ENCODE results near the gene GPR183. TPM values are rescaled to one million over a fixed set of nuclear protein-coding genes. Genes with fewer than 3 reads are reported as not detected.

The GPR183 gene
- total and polyA plus RNA-seq, 5 experiments from 2014 or later = 8.4 to 35.5 (median 10.4) TPM

GRCh38 chr13:99289674-99290337, 17.4 kb downstream of the GPR183 start:
- Mint-ChIP-seq H3K4me3 (peak overlapping the region in 2 of 10 donors; percentile 25 to 30), H3K9me3 (no peaks in the 10 kb centered on the region), H3K4me1 (peaks cover 46 to 96% (median 81%) of the 10 kb centered on the region in 4 donors), H3K27me3 (no peaks in the 10 kb centered on the region), H3K27ac (peak overlapping the region; percentile 2 to 98 (median 74)), H3K36me3 (peaks cover 4 to 74% (median 13%) of the 10 kb centered on the region in 3 donors)
- no peak for DNase-seq
- POLR2A ChIA-PET = no interaction called here
- ATAC-seq = peak; percentile 22 to 61

GRCh38 chr13:99289271-99289670, 17.9 kb downstream of the GPR183 start:
- H3K9me3 Mint-ChIP-seq = no peaks in the 10 kb centered on the region
- no peak for ATAC-seq
- no peak for DNase-seq
- H3K36me3 Mint-ChIP-seq = peaks cover 4 to 76% (median 13%) of the 10 kb centered on the region in 3 donors
- H3K4me3 Mint-ChIP-seq = peak overlapping the region in 4 of 10 donors; percentile 15 to 34 (median 32)
- H3K27ac Mint-ChIP-seq = peak overlapping the region; percentile 48 to 98 (median 81)
- peaks cover 46 to 98% (median 84%) of the 10 kb centered on the region in 4 donors for H3K4me1 Mint-ChIP-seq
- POLR2A ChIA-PET = interaction anchor here (1.1 kb wide), 1 partner anchor 10 kb away, joined by 3 read pairs; no protein-coding TSS in a partner anchor
- H3K27me3 Mint-ChIP-seq = no peaks in the 10 kb centered on the region

DNA sequence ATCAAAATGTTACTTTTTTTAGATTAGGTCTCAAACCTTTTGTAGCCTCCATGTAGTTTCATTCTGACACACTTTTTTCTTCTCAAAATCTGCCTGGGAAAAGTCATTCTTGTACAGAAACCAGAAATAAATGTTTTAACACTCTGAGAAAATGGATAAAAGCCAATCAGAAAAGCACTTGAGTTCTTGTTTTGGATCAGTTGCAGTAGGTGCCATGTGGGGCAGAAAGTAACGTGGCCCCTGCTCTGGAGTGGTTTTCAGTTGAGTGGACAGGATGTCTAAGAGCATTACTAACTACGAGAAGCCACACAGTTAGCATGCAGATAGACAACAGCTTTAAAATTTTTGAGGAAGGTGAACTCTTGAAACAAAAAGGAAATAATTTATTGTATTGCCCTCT, 19.1 kb downstream of the GPR183 start:
- H3K27ac Mint-ChIP-seq = peak overlapping the region in 9 of 10 donors; percentile 57 to 98 (median 82)
- peak overlapping the region in 6 of 10 donors; percentile 6 to 49 (median 34) for H3K4me3 Mint-ChIP-seq
- POLR2A ChIA-PET = interaction anchor here (1.0 kb wide), 1 partner anchor 16 kb away, joined by 5 read pairs; no protein-coding TSS in a partner anchor
- DNase-seq = no peak
- no peaks in the 10 kb centered on the region for H3K27me3 Mint-ChIP-seq
- peaks cover 4 to 64% (median 13%) of the 10 kb centered on the region in 3 donors for H3K36me3 Mint-ChIP-seq
- peaks cover 41 to 98% (median 80%) of the 10 kb centered on the region in 4 donors for H3K4me1 Mint-ChIP-seq
- ATAC-seq = no peak
- no peaks in the 10 kb centered on the region for H3K9me3 Mint-ChIP-seq

GRCh38 chr13:99287551-99287950, 19.6 kb downstream of the GPR183 start:
- Mint-ChIP-seq H3K27ac (peak overlapping the region in 9 of 10 donors; percentile 47 to 98 (median 89)), H3K4me3 (peak overlapping the region in 6 of 10 donors; percentile 5 to 80 (median 38)), H3K27me3 (no peaks in the 10 kb centered on the region), H3K36me3 (peaks cover 4 to 59% (median 14%) of the 10 kb centered on the region in 3 donors), H3K4me1 (peaks cover 41 to 98% (median 81%) of the 10 kb centered on the region in 4 donors), H3K9me3 (no peaks in the 10 kb centered on the region)
- no peak for DNase-seq
- POLR2A ChIA-PET = interaction anchor here (0.7 to 1.2 kb wide), 3 partner anchors 9 to 108 kb away, joined by 3 to 5 read pairs (median 3); no protein-coding TSS in a partner anchor
- no peak for ATAC-seq

- no peaks in the 10 kb centered on the region for H3K9me3 Mint-ChIP-seq
- H3K4me1 Mint-ChIP-seq = peaks cover 42 to 99% (median 89%) of the 10 kb centered on the region in 4 donors
- H3K36me3 Mint-ChIP-seq = peaks cover 4 to 53% (median 16%) of the 10 kb centered on the region in 3 donors
- peak overlapping the region; percentile 11 to 98 (median 75) for H3K27ac Mint-ChIP-seq
- peak overlapping the region in 9 of 10 donors; percentile 1 to 69 (median 46) for H3K4me3 Mint-ChIP-seq
- no peaks in the 10 kb centered on the region for H3K27me3 Mint-ChIP-seq
- ATAC-seq = no peak
- POLR2A ChIA-PET = interaction anchor here (0.5 to 1.9 kb wide), 7 partner anchors 12 to 149 kb away, joined by 3 to 6 read pairs (median 3); partner anchors contain the start of gene UBAC2
- DNase-seq = no peak
Observed at GRCh38 chr13:99285432-99286182, 21.6 kb downstream of the GPR183 start.

GRCh38 chr13:99282264-99283231, 24.7 kb downstream of the GPR183 start:
- ATAC-seq (peak; percentile 78), DNase-seq (peak in 3 of 10 donors; percentile 44 to 66 (median 65))
- no peaks in the 10 kb centered on the region for H3K27me3 Mint-ChIP-seq
- peaks cover 42 to 98% (median 90%) of the 10 kb centered on the region in 4 donors for H3K4me1 Mint-ChIP-seq
- POLR2A ChIA-PET = interaction anchor here (0.6 to 1.5 kb wide), 7 partner anchors 16 to 135 kb away, joined by 3 to 7 read pairs (median 3); no protein-coding TSS in a partner anchor
- H3K27ac Mint-ChIP-seq = peak overlapping the region; percentile 93 to 99 (median 97)
- H3K4me3 Mint-ChIP-seq = peak overlapping the region; percentile 43 to 82 (median 72)
- H3K36me3 Mint-ChIP-seq = peaks cover 7 to 44% (median 18%) of the 10 kb centered on the region in 3 donors
- no peaks in the 10 kb centered on the region for H3K9me3 Mint-ChIP-seq

DNA sequence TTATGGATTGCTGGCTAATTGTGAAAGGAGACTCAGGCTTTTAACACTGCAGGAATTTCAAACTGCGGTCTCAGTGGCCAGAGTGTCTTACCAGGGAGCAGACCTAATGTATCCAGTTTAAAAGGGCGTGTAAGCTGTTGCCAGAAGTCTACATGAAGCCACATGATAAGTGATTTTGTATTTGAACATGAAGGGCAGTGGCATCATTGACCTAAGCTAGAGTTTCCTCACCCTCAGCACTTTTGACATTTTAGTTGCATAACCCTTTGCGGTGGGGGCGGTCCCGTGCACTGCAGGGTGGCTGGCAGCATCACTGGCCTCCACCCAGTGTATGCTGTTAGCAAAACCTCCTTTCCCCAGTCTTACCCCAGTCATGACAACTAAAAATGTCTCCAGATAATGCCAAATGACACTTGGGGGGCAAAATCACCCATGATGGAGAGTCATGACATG, 25.4 kb downstream of the GPR183 start:
- H3K36me3 Mint-ChIP-seq = peaks cover 7 to 45% (median 16%) of the 10 kb centered on the region in 3 donors
- peak; percentile 56 to 73 for ATAC-seq
- H3K4me1 Mint-ChIP-seq = peaks cover 39 to 97% (median 90%) of the 10 kb centered on the region in 4 donors
- H3K9me3 Mint-ChIP-seq = no peaks in the 10 kb centered on the region
- peak in 9 of 10 donors; percentile 26 to 73 (median 48) for DNase-seq
- H3K27me3 Mint-ChIP-seq = no peaks in the 10 kb centered on the region
- H3K4me3 Mint-ChIP-seq = peak overlapping the region; percentile 1 to 82 (median 67)
- POLR2A ChIA-PET = interaction anchor here (0.5 to 1.5 kb wide), 3 partner anchors 17 to 111 kb away, joined by 3 to 5 read pairs (median 3); no protein-coding TSS in a partner anchor
- peak overlapping the region; percentile 93 to 99 (median 97) for H3K27ac Mint-ChIP-seq

DNA sequence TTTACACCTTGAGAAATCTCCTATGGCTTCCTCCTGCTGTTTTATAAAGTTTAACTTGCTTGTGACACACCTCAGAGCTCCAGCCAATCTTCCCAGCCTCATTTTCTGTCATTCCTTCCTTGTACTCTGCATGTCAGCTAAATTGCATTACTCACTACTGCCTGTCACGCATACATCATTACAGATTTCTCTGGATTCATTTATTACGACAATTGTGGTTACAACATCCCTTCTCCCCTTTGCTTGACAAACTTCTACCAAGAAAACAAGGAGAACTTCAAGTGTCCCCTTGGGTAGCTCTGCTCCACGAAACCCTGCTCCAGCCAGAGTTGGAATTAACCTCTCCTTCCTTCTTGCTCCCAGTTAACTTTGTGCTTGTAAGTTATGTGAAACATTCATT, 27.0 kb downstream of the GPR183 start:
- H3K27me3 Mint-ChIP-seq = no peaks in the 10 kb centered on the region
- no peak for DNase-seq
- H3K36me3 Mint-ChIP-seq = peaks cover 7 to 38% (median 16%) of the 10 kb centered on the region in 3 donors
- POLR2A ChIA-PET = interaction anchor here (0.6 to 1.1 kb wide), 3 partner anchors 39 to 72 kb away, joined by 3 to 5 read pairs (median 3); no protein-coding TSS in a partner anchor
- H3K4me1 Mint-ChIP-seq = peaks cover 38 to 98% (median 90%) of the 10 kb centered on the region in 4 donors
- ATAC-seq = no peak
- peak overlapping the region in 3 of 10 donors; percentile 6 to 46 (median 12) for H3K4me3 Mint-ChIP-seq
- peak overlapping the region; percentile 89 to 99 (median 97) for H3K27ac Mint-ChIP-seq
- no peaks in the 10 kb centered on the region for H3K9me3 Mint-ChIP-seq

- ATAC-seq (no peak), DNase-seq (no peak)
- Mint-ChIP-seq H3K9me3 (no peaks in the 10 kb centered on the region), H3K36me3 (peaks cover 7 to 34% (median 16%) of the 10 kb centered on the region in 3 donors), H3K4me3 (peak overlapping the region in 2 of 10 donors; percentile 12 to 19), H3K27me3 (no peaks in the 10 kb centered on the region), H3K27ac (peak overlapping the region; percentile 83 to 99 (median 96)), H3K4me1 (peaks cover 42 to 98% (median 91%) of the 10 kb centered on the region in 4 donors)
- POLR2A ChIA-PET = interaction anchor here (1.1 kb wide), 1 partner anchor 72 kb away, joined by 3 read pairs; no protein-coding TSS in a partner anchor
Observed at GRCh38 chr13:99279637-99280036, 27.6 kb downstream of the GPR183 start.

DNA sequence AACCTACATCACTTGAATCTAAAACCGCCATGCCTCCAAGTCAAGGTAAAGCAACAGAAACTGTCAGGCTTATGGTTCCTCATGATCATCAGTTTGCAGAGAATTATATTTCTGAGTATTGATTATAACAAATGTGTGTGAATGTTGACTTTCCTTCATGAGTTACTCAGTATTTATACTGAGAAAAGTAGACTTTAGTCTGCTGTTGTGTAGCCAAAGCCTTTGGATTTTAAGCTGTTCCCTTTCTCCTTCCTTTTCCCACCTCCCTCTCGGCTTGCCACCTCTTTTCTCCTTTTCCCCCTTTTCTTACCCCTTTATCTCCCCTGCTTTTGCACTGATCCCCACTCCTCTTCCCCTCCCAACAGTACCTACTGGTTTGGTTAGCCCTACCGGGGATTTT, 28.4 kb downstream of the GPR183 start:
- POLR2A ChIA-PET = no interaction called here
- Mint-ChIP-seq H3K4me3 (peak overlapping the region in 3 of 10 donors; percentile 28 to 60 (median 39)), H3K36me3 (peaks cover 7 to 32% (median 16%) of the 10 kb centered on the region in 3 donors), H3K27me3 (no peaks in the 10 kb centered on the region), H3K27ac (peak overlapping the region in 8 of 10 donors; percentile 63 to 99 (median 96)), H3K9me3 (no peaks in the 10 kb centered on the region), H3K4me1 (peaks cover 45 to 97% (median 92%) of the 10 kb centered on the region in 4 donors)
- ATAC-seq (no peak), DNase-seq (no peak)

DNA sequence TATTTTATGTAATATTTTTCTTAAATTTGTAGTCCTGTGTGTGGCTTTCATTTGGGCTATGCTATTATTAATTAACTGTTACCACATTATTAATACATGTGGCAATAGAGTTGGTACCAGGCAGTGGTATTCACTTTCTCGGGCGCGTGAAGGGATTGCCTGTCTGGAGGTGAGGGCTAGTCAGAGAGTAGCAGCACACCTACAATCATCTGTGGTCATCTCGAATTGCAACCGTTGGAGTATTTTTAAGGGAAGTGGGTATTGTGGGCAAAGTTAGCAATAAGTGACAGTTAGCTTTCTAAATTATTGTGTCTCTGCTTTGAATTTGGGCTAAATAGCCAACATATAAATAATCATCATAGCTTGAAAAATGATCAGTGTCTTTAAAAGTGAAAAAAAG, 29.0 kb downstream of the GPR183 start:
- Mint-ChIP-seq H3K36me3 (peaks cover 7 to 35% (median 19%) of the 10 kb centered on the region in 3 donors), H3K27me3 (no peaks in the 10 kb centered on the region), H3K9me3 (no peaks in the 10 kb centered on the region), H3K4me1 (peaks cover 50 to 97% (median 95%) of the 10 kb centered on the region in 4 donors), H3K4me3 (peak overlapping the region in 4 of 10 donors; percentile 15 to 54 (median 37)), H3K27ac (peak overlapping the region in 8 of 10 donors; percentile 30 to 98 (median 72))
- POLR2A ChIA-PET = interaction anchor here (0.6 kb wide), 1 partner anchor 9 kb away, joined by 3 read pairs; no protein-coding TSS in a partner anchor
- ATAC-seq (no peak), DNase-seq (no peak)
